K562 (cell line): ENCODE measurements around the gene GEMIN5. TPM values are rescaled to one million over a fixed set of nuclear protein-coding genes. Genes with fewer than 3 reads are reported as not detected.

ENCODE experiments used
- BHLHE40 ChIP-seq: IDR thresholded peaks from 2 replicates; pipeline ENCODE4 v1.6.1; 2011; ENCODE audit warnings: low read length, improper control_type of control experiment
- CSDE1 ChIP-seq, 2 experiments: fragments of 450-650 bp; IDR thresholded peaks; 2 replicates each; pipeline ENCODE4 v1.6.1; 2016; ENCODE audit warnings: mild to moderate bottlenecking in 1 of 2
- DIDO1 ChIP-seq: fragments of 450-650 bp; IDR thresholded peaks from 2 replicates; pipeline ENCODE4 v1.6.1; 2016; ENCODE audit warnings: low read depth, missing biosample characterization, missing genetic modification characterization
- FIP1L1 ChIP-seq: fragments of 200-400 bp; formaldehyde crosslinking; IDR thresholded peaks from 2 replicates; pipeline ENCODE4 v1.6.1; 2018; ENCODE audit warnings: mild to moderate bottlenecking, low read depth, low read length; ENCODE audit not compliant: poor library complexity, severe bottlenecking
- GABPA ChIP-seq: fragments of 200-800 bp; sonication (Bioruptor generic); conservative IDR thresholded peaks from 2 replicates; pipeline ENCODE4 v1.6.1; 2016; ENCODE audit warnings: low read depth, missing genetic modification characterization, missing compliant biosample characterization
- GATAD2A ChIP-seq: fragments of 450-650 bp; IDR thresholded peaks from 2 replicates; pipeline ENCODE4 v1.6.1; 2017
- GTF2F1 ChIP-seq: IDR thresholded peaks from 2 replicates; pipeline ENCODE4 v1.6.1; 2011; ENCODE audit warnings: low read depth, low read length, improper control_type of control experiment
- HOXB6 ChIP-seq: fragments of 250-450 bp; sonication (Bioruptor Pico); IDR thresholded peaks from 2 replicates; pipeline ENCODE4 v1.5.1; 2022; ENCODE audit warnings: mild to moderate bottlenecking, borderline replicate concordance
- MXI1 ChIP-seq: IDR thresholded peaks from 2 replicates; pipeline ENCODE4 v1.6.1; 2011; ENCODE audit warnings: low read depth, mild to moderate bottlenecking, improper control_type of control experiment, low read length
- RBM39 ChIP-seq: fragments of 200-400 bp; formaldehyde crosslinking; optimal IDR thresholded peaks from 2 replicates; pipeline ENCODE3; 2018; ENCODE audit warnings: low read depth, low read length
- SNIP1 ChIP-seq: fragments of 450-650 bp; IDR thresholded peaks from 2 replicates; pipeline ENCODE4 v1.7.1; 2017; ENCODE audit warnings: low read depth, mild to moderate bottlenecking
- ZNF165 ChIP-seq: fragments of 250-450 bp; sonication (Bioruptor Pico); IDR thresholded peaks from 2 replicates; pipeline ENCODE4 v1.4.0; 2020; ENCODE audit warnings: borderline replicate concordance
- polyA plus RNA-seq, 8 experiments: library from polyadenylated mRNA; depleted of rRNA in 4 of 8; stranded (reverse) in 5 of 8; unstranded in 3 of 8; fragments of >200 nt; fragmentation: Nextera tagmentation in 2 of 8; fragmentation: Illumina TruSeq in 1 of 8; extraction: Ambion mirVana in 2 of 8; extraction: Trizol in 1 of 8; gene quantifications; 2 replicates each; pipeline versions ENCODE4 v1.2.1 to v1.2.3, GENCODE V29; 2011 to 2014; ENCODE audit warnings: inconsistent platforms in 1 of 8, missing spikeins in 1 of 8
- total RNA-seq, 7 experiments: library from RNA; depleted of rRNA in 6 of 7; stranded (reverse); fragments of >200 nt in 6 of 7; fragmentation: Illumina TruSeq in 2 of 7; extraction: Trizol in 2 of 7; gene quantifications; 2 replicates each; pipeline versions ENCODE4 v1.2.1 to v1.2.3, GENCODE V29; 2011 to 2021; ENCODE audit warnings: low replicate concordance in 1 of 7
- TF ChIP-seq, protein P1 (sequence below), 2 experiments: fragments of 450-650 bp; IDR thresholded peaks; 2 replicates each; pipeline ENCODE4 v1.6.1; 2018; ENCODE audit warnings: mild to moderate bottlenecking in 2 of 2, low read depth in 1 of 2; ENCODE audit not compliant: partially characterized antibody in 2 of 2
- TF ChIP-seq, protein P2 (sequence below): fragments of 450-650 bp; formaldehyde crosslinking; IDR thresholded peaks from 2 replicates; pipeline ENCODE4 v1.4.0; 2020; ENCODE audit warnings: mild to moderate bottlenecking, mixed read lengths
- TF ChIP-seq, protein P3 (sequence below): fragments of 250-450 bp; sonication (Bioruptor Pico); IDR thresholded peaks from 2 replicates; pipeline ENCODE4 v1.4.0; 2020; ENCODE audit warnings: borderline replicate concordance
- TF ChIP-seq, protein P4 (sequence below): fragments of 250-450 bp; sonication (Bioruptor Pico); IDR thresholded peaks from 2 replicates; pipeline ENCODE4 v1.8.0; 2021; ENCODE audit warnings: moderate library complexity, mild to moderate bottlenecking, inconsistent platforms
- TF ChIP-seq, protein P5 (sequence below): IDR thresholded peaks from 3 replicates; pipeline ENCODE4 v1.6.1; 2011; ENCODE audit warnings: borderline replicate concordance, mild to moderate bottlenecking, moderate library complexity; ENCODE audit not compliant: insufficient read length; ENCODE audit errors: extremely low read depth

Gene GEMIN5
- total and polyA plus RNA-seq, 9 of the 15 experiments (the other 6 are each of a cell fraction or from before 2014, with no cell fraction given), result 10.3 to 48.2 (median 34.7) TPM

DNA sequence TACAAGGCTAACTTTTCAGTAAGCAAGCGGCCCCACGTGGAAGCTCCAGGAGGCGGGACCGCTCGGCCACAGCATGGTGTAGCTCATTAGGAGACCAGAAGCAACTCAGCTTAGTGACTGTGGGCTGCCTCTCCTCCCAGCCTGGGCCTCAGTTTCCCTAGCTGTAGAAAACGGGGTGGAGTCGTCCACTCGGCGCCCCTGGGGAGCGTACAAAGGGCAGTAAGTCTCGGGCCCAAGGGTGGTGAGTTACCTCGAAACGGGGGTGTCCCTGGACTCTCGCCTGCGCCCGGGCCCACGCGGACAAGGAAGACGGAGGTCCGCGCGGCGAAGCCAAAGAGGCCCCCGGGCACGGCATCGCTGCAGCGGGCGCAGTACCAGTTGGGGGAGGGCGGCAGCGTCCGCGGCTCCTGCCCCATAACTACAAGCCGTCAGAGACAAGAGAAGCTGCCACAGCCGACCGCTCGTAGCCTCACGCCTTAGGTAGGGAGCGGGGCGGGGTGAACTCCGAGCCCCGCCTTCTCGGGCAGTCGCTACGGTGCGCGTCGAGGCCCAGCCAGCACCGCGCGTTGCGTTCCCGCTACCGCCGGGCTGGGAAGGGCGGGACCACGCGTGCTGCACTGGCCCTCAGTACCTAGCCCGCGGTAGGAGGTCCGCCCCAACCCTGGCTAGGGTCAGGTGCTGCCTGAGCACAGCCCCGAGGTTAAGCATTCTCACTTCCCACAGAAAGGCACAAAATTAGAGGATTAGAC lies at the start of gene GEMIN5 (continued):
- TF ChIP-seq, protein P1, sequence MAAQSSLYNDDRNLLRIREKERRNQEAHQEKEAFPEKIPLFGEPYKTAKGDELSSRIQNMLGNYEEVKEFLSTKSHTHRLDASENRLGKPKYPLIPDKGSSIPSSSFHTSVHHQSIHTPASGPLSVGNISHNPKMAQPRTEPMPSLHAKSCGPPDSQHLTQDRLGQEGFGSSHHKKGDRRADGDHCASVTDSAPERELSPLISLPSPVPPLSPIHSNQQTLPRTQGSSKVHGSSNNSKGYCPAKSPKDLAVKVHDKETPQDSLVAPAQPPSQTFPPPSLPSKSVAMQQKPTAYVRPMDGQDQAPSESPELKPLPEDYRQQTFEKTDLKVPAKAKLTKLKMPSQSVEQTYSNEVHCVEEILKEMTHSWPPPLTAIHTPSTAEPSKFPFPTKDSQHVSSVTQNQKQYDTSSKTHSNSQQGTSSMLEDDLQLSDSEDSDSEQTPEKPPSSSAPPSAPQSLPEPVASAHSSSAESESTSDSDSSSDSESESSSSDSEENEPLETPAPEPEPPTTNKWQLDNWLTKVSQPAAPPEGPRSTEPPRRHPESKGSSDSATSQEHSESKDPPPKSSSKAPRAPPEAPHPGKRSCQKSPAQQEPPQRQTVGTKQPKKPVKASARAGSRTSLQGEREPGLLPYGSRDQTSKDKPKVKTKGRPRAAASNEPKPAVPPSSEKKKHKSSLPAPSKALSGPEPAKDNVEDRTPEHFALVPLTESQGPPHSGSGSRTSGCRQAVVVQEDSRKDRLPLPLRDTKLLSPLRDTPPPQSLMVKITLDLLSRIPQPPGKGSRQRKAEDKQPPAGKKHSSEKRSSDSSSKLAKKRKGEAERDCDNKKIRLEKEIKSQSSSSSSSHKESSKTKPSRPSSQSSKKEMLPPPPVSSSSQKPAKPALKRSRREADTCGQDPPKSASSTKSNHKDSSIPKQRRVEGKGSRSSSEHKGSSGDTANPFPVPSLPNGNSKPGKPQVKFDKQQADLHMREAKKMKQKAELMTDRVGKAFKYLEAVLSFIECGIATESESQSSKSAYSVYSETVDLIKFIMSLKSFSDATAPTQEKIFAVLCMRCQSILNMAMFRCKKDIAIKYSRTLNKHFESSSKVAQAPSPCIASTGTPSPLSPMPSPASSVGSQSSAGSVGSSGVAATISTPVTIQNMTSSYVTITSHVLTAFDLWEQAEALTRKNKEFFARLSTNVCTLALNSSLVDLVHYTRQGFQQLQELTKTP (IDR thresholded peaks at IDR 0.05; ENCODE audit: low read depth in 1 of 2, partially characterized antibody in 2 of 2), result no peak
- TF ChIP-seq, protein P2, sequence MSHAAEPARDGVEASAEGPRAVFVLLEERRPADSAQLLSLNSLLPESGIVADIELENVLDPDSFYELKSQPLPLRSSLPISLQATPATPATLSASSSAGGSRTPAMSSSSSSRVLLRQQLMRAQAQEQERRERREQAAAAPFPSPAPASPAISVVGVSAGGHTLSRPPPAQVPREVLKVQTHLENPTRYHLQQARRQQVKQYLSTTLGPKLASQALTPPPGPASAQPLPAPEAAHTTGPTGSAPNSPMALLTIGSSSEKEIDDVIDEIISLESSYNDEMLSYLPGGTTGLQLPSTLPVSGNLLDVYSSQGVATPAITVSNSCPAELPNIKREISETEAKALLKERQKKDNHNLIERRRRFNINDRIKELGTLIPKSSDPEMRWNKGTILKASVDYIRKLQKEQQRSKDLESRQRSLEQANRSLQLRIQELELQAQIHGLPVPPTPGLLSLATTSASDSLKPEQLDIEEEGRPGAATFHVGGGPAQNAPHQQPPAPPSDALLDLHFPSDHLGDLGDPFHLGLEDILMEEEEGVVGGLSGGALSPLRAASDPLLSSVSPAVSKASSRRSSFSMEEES (CRISPR knock-in tag), result no peak
- TF ChIP-seq MXI1 (peak; percentile 91), DIDO1 (tag) (0 out of 2 replicates have a peak, but pooled peaks have one; percentile 20), GABPA (tag) (no peak), HOXB6 (CRISPR knock-in tag) (no peak), ZNF165 (CRISPR knock-in tag) (no peak), RBM39 (no peak), BHLHE40 (peak; percentile 89), SNIP1 (no peak), CSDE1 (IDR thresholded peaks at IDR 0.05) (no peak), GATAD2A (no peak), GTF2F1 (no peak), FIP1L1 (peak; percentile 72)
- TF ChIP-seq, protein P3, sequence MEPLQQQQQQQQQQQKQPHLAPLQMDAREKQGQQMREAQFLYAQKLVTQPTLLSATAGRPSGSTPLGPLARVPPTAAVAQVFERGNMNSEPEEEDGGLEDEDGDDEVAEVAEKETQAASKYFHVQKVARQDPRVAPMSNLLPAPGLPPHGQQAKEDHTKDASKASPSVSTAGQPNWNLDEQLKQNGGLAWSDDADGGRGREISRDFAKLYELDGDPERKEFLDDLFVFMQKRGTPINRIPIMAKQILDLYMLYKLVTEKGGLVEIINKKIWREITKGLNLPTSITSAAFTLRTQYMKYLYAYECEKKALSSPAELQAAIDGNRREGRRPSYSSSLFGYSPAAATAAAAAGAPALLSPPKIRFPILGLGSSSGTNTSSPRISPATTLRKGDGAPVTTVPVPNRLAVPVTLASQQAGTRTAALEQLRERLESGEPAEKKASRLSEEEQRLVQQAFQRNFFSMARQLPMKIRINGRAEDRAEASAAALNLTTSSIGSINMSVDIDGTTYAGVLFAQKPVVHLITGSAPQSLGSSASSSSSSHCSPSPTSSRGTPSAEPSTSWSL, result no peak
- TF ChIP-seq, protein P4, sequence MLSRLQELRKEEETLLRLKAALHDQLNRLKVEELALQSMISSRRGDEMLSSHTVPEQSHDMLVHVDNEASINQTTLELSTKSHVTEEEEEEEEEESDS (CRISPR knock-in tag), result no peak
- TF ChIP-seq, protein P5, sequence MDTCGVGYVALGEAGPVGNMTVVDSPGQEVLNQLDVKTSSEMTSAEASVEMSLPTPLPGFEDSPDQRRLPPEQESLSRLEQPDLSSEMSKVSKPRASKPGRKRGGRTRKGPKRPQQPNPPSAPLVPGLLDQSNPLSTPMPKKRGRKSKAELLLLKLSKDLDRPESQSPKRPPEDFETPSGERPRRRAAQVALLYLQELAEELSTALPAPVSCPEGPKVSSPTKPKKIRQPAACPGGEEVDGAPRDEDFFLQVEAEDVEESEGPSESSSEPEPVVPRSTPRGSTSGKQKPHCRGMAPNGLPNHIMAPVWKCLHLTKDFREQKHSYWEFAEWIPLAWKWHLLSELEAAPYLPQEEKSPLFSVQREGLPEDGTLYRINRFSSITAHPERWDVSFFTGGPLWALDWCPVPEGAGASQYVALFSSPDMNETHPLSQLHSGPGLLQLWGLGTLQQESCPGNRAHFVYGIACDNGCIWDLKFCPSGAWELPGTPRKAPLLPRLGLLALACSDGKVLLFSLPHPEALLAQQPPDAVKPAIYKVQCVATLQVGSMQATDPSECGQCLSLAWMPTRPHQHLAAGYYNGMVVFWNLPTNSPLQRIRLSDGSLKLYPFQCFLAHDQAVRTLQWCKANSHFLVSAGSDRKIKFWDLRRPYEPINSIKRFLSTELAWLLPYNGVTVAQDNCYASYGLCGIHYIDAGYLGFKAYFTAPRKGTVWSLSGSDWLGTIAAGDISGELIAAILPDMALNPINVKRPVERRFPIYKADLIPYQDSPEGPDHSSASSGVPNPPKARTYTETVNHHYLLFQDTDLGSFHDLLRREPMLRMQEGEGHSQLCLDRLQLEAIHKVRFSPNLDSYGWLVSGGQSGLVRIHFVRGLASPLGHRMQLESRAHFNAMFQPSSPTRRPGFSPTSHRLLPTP, result no peak
